Measurements from ENCODE around the gene HOXD9. TPM values are rescaled to one million over a fixed set of nuclear protein-coding genes. Genes with fewer than 3 reads are reported as not detected.

HOXD9 gene
- total RNA-seq, 1 experiment from 2014 or later = not detected

GRCh38 chr2:176137252-176137580 lies 14.7 kb downstream of the HOXD9 start (continued):
- TF ChIP-seq ATF1 (CRISPR knock-in tag; IDR thresholded peaks at IDR 0.05) (no peak), PRRX2 (CRISPR knock-in tag; IDR thresholded peaks at IDR 0.05) (no peak)

- DNase-seq (ENCODE audit: low spot score) = no peak
- ChIA-PET CTCF (no interaction called here), POLR2A (no interaction called here)
- no peak overlapping the region for H3K4me3 Mint-ChIP-seq
- no peaks in the 10 kb centered on the region for H3K36me3 Mint-ChIP-seq
- ATAC-seq = no peak
- no peaks in the 10 kb centered on the region for H3K9me3 Mint-ChIP-seq
- H3K4me1 Mint-ChIP-seq = peaks cover 17% of the 10 kb centered on the region
- TF ChIP-seq ZNF671 (CRISPR knock-in tag; IDR thresholded peaks at IDR 0.05) (no peak), E2F1 (CRISPR knock-in tag; IDR thresholded peaks at IDR 0.05) (no peak), ZNF263 (CRISPR knock-in tag; IDR thresholded peaks at IDR 0.05; ENCODE audit: low read depth) (no peak), HMGA2 (CRISPR knock-in tag; IDR thresholded peaks at IDR 0.05) (no peak), ZNF138 (CRISPR knock-in tag; conservative IDR thresholded peaks at IDR 0.05) (no peak), ZNF425 (CRISPR knock-in tag; conservative IDR thresholded peaks at IDR 0.05) (no peak), ZNF219 (CRISPR knock-in tag; IDR thresholded peaks at IDR 0.05; ENCODE audit: borderline replicate concordance) (no peak)
- H3K27ac Mint-ChIP-seq = no peak overlapping the region
- peaks cover 98% of the 10 kb centered on the region for H3K27me3 Mint-ChIP-seq (ENCODE audit: low read depth)
These were observed 15.4 kb downstream of the HOXD9 start for GRCh38 chr2:176137906-176138305.

GRCh38 chr2:176138526-176138922 lies 16.0 kb downstream of the HOXD9 start:
- Mint-ChIP-seq H3K36me3 (no peaks in the 10 kb centered on the region), H3K27ac (no peak overlapping the region), H3K4me1 (peaks cover 17% of the 10 kb centered on the region), H3K9me3 (no peaks in the 10 kb centered on the region), H3K27me3 (ENCODE audit: low read depth) (peaks cover 98% of the 10 kb centered on the region), H3K4me3 (no peak overlapping the region)
- no peak for ATAC-seq
- ChIA-PET CTCF (interaction anchor here (2.8 to 3.4 kb wide), 6 partner anchors 12 to 516 kb away, joined by 14 to 73 read pairs (median 26); no protein-coding TSS in a partner anchor), POLR2A (no interaction called here)
- DNase-seq (ENCODE audit: low spot score) = no peak
- TF ChIP-seq NR1H2 (CRISPR knock-in tag; IDR thresholded peaks at IDR 0.05) (no peak), CBFB (CRISPR knock-in tag; IDR thresholded peaks at IDR 0.05; ENCODE audit: low read depth) (no peak), ESRRA (CRISPR knock-in tag; IDR thresholded peaks at IDR 0.05; ENCODE audit: borderline replicate concordance) (no peak), ZMAT4 (CRISPR knock-in tag; IDR thresholded peaks at IDR 0.05) (no peak)

GRCh38 chr2:176138923-176139660 lies 16.6 kb downstream of the HOXD9 start:
- peaks cover 15% of the 10 kb centered on the region for H3K4me1 Mint-ChIP-seq
- H3K27me3 Mint-ChIP-seq (ENCODE audit: low read depth) = peaks cover 98% of the 10 kb centered on the region
- ATAC-seq (no peak), DNase-seq (ENCODE audit: low spot score) (no peak)
- H3K27ac Mint-ChIP-seq = no peak overlapping the region
- H3K36me3 Mint-ChIP-seq = no peaks in the 10 kb centered on the region
- CTCF ChIA-PET = interaction anchor here (1.7 to 3.4 kb wide), 9 partner anchors 8 to 515 kb away, joined by 3 to 73 read pairs (median 24); no protein-coding TSS in a partner anchor
- TF ChIP-seq ZNF416 (CRISPR knock-in tag; IDR thresholded peaks at IDR 0.05) (no peak), STAT6 (CRISPR knock-in tag; conservative IDR thresholded peaks at IDR 0.05; ENCODE audit: low read depth) (no peak), CDX4 (CRISPR knock-in tag; IDR thresholded peaks at IDR 0.05; ENCODE audit: borderline replicate concordance) (no peak)
- POLR2A ChIA-PET = no interaction called here
- H3K4me3 Mint-ChIP-seq = no peak overlapping the region
- H3K9me3 Mint-ChIP-seq = no peaks in the 10 kb centered on the region

All from WTC11 (cell line).